DOHH2 (cell line): Measurements from ENCODE around the gene SEMA5A.

Experiments
- H3F3A ChIP-seq: fragments of 200-600 bp; sonication (generic), shearing (Covaris generic); 2 replicates; pipeline ENCODE4 v1.6.0; 2016; ENCODE audit warnings: antibody characterized with exemption, mild to moderate bottlenecking; ENCODE audit not compliant: control insufficient read depth, insufficient read depth
- H3K27ac ChIP-seq: fragments of 200-600 bp; sonication (generic); 2 replicates; pipeline ENCODE4 v1.5.1; 2014; ENCODE audit warnings: low read depth, mild to moderate bottlenecking, low read length, moderate library complexity
- H3K27me3 ChIP-seq: fragments of 200-600 bp; sonication (generic); 2 replicates; pipeline ENCODE4 v1.6.1; 2014; ENCODE audit warnings: mild to moderate bottlenecking, low read length, mixed read lengths; ENCODE audit not compliant: control insufficient read depth
- H3K36me3 ChIP-seq: fragments of 200-600 bp; sonication (generic); 2 replicates; pipeline ENCODE4 v1.6.1; 2014; ENCODE audit warnings: mild to moderate bottlenecking, low read length, moderate library complexity, mixed read lengths; ENCODE audit not compliant: control insufficient read depth
- H3K4me1 ChIP-seq: fragments of 200-600 bp; sonication (generic); 2 replicates; pipeline ENCODE4 v1.6.1; 2014; ENCODE audit warnings: mild to moderate bottlenecking, low read length, mixed read lengths; ENCODE audit not compliant: control insufficient read depth
- H3K4me2 ChIP-seq: fragments of 200-600 bp; sonication (generic); 2 replicates; pipeline ENCODE4 v1.6.0; 2014; ENCODE audit warnings: mild to moderate bottlenecking, low read length, moderate library complexity
- H3K4me3 ChIP-seq: fragments of 200-600 bp; sonication (generic); 2 replicates; pipeline ENCODE4 v1.5.1; 2014; ENCODE audit warnings: mild to moderate bottlenecking, low read length, mixed read lengths
- H3K79me2 ChIP-seq: fragments of 200-600 bp; sonication (generic); 2 replicates; pipeline ENCODE4 v1.6.1; 2014; ENCODE audit warnings: mild to moderate bottlenecking, low read length, mixed read lengths; ENCODE audit not compliant: control insufficient read depth
- H3K9me2 ChIP-seq: fragments of 200-600 bp; sonication (generic); replicated peaks from 2 replicates; pipeline ENCODE4 v1.6.1; 2014; ENCODE audit warnings: mild to moderate bottlenecking, low read length, mixed read lengths; ENCODE audit not compliant: control insufficient read depth
- H3K9me3 ChIP-seq: fragments of 200-600 bp; sonication (generic); 2 replicates; pipeline ENCODE4 v1.6.1; 2014; ENCODE audit warnings: antibody characterized with exemption, low read length, mixed read lengths; ENCODE audit not compliant: control insufficient read depth, insufficient read depth
- H4K20me1 ChIP-seq: fragments of 200-600 bp; sonication (generic); 2 replicates; pipeline ENCODE4 v1.6.0; 2014; ENCODE audit warnings: low read depth, mild to moderate bottlenecking, antibody characterized with exemption, low read length, moderate library complexity; ENCODE audit not compliant: control insufficient read depth, insufficient read depth
- CTCF ChIP-seq: fragments of 200-600 bp; sonication (generic); IDR thresholded peaks from one replicate; pipeline ENCODE4 v1.5.1; 2014; ENCODE audit warnings: antibody characterized with exemption, mild to moderate bottlenecking, low read depth, low read length; ENCODE audit not compliant: poor library complexity, severe bottlenecking
- EZH2phosphoT487 ChIP-seq: fragments of 200-600 bp; sonication (generic); IDR thresholded peaks from 2 replicates; pipeline ENCODE4 v1.6.1; 2017; ENCODE audit warnings: borderline replicate concordance, mild to moderate bottlenecking, antibody characterized with exemption, low read length, moderate library complexity, mixed read lengths

The SEMA5A gene

GRCh38 chr5:9284272-9284671 lies 261.6 kb downstream of the SEMA5A start:
- no peaks in the 10 kb centered on the region for H4K20me1 ChIP-seq
- no peaks in the 10 kb centered on the region for H3K36me3 ChIP-seq
- TF ChIP-seq CTCF, result no peak
- no peak for TF ChIP-seq EZH2phosphoT487
- H3K9me3 ChIP-seq, result no peaks in the 10 kb centered on the region
- no peaks in the 10 kb centered on the region for H3K9me2 ChIP-seq
- no peaks in the 10 kb centered on the region for H3F3A ChIP-seq
- no peaks in the 10 kb centered on the region for H3K79me2 ChIP-seq
- no peak overlapping the region for H3K4me2 ChIP-seq
- no peak overlapping the region for H3K4me3 ChIP-seq
- no peaks in the 10 kb centered on the region for H3K4me1 ChIP-seq
- H3K27ac ChIP-seq, result no peak overlapping the region
- no peaks in the 10 kb centered on the region for H3K27me3 ChIP-seq

GRCh38 chr5:9283473-9283872 lies 262.4 kb downstream of the SEMA5A start:
- H3K9me2 ChIP-seq, result no peaks in the 10 kb centered on the region
- no peaks in the 10 kb centered on the region for H3K79me2 ChIP-seq
- no peaks in the 10 kb centered on the region for H4K20me1 ChIP-seq
- H3F3A ChIP-seq, result no peaks in the 10 kb centered on the region
- H3K27me3 ChIP-seq, result no peaks in the 10 kb centered on the region
- no peak overlapping the region for H3K4me2 ChIP-seq
- H3K4me3 ChIP-seq, result no peak overlapping the region
- H3K27ac ChIP-seq, result no peak overlapping the region
- no peaks in the 10 kb centered on the region for H3K9me3 ChIP-seq
- no peaks in the 10 kb centered on the region for H3K4me1 ChIP-seq
- no peak for TF ChIP-seq EZH2phosphoT487
- no peak for TF ChIP-seq CTCF
- no peaks in the 10 kb centered on the region for H3K36me3 ChIP-seq

- H3K79me2 ChIP-seq, result no peaks in the 10 kb centered on the region
- no peaks in the 10 kb centered on the region for H3K36me3 ChIP-seq
- no peaks in the 10 kb centered on the region for H3F3A ChIP-seq
- H3K27ac ChIP-seq, result no peak overlapping the region
- H3K9me3 ChIP-seq, result no peaks in the 10 kb centered on the region
- TF ChIP-seq EZH2phosphoT487 (no peak), CTCF (no peak)
- no peaks in the 10 kb centered on the region for H3K9me2 ChIP-seq
- no peaks in the 10 kb centered on the region for H3K27me3 ChIP-seq
- no peak overlapping the region for H3K4me3 ChIP-seq
- no peak overlapping the region for H3K4me2 ChIP-seq
- no peaks in the 10 kb centered on the region for H4K20me1 ChIP-seq
- no peaks in the 10 kb centered on the region for H3K4me1 ChIP-seq
Measured at GRCh38 chr5:9283021-9283420, 262.9 kb downstream of the SEMA5A start.

GRCh38 chr5:9282211-9282610 lies 263.7 kb downstream of the SEMA5A start:
- H3K36me3 ChIP-seq, result no peaks in the 10 kb centered on the region
- H3K4me3 ChIP-seq, result no peak overlapping the region
- TF ChIP-seq CTCF (no peak), EZH2phosphoT487 (no peak)
- no peaks in the 10 kb centered on the region for H3K27me3 ChIP-seq
- no peaks in the 10 kb centered on the region for H3K9me3 ChIP-seq
- no peaks in the 10 kb centered on the region for H3K9me2 ChIP-seq
- H4K20me1 ChIP-seq, result no peaks in the 10 kb centered on the region
- no peak overlapping the region for H3K27ac ChIP-seq
- H3F3A ChIP-seq, result no peaks in the 10 kb centered on the region
- H3K79me2 ChIP-seq, result no peaks in the 10 kb centered on the region
- no peak overlapping the region for H3K4me2 ChIP-seq
- H3K4me1 ChIP-seq, result no peaks in the 10 kb centered on the region
